ENCODE measurements around the gene HSPA14. TPM values are rescaled to one million over a fixed set of nuclear protein-coding genes. Genes with fewer than 3 reads are reported as not detected.

HSPA14 gene
- total RNA-seq, 6 donors from 2014 or later = 4.3 to 14.7 (median 9.4) TPM

GRCh38 chr10:14822879-14823755 is 15.0 kb upstream of the HSPA14 start:
- H3K36me3 ChIP-seq = no peaks in the 10 kb centered on the region
- ATAC-seq (ENCODE audit: low FRiP score in 2 of 2) (peak in 1 of 2 donors; percentile 68), DNase-seq (no peak)
- TF ChIP-seq CTCF (IDR thresholded peaks at IDR 0.05) (peak in 5 of 6 experiments; percentile 28 to 53 (median 46)), EP300 (IDR thresholded peaks at IDR 0.05) (no peak), POLR2AphosphoS5 (IDR thresholded peaks at IDR 0.05) (no peak), POLR2A (IDR thresholded peaks at IDR 0.05) (no peak)
- H3K9me3 ChIP-seq = no peaks in the 10 kb centered on the region
- no peak overlapping the region for H3K27ac ChIP-seq
- H3K4me1 ChIP-seq = no peaks in the 10 kb centered on the region
- WGBS, 2 donors = 29 to 41% methylated on average over 3 of the region's 3 CpGs
- no peak overlapping the region for H3K4me3 ChIP-seq
- no peaks in the 10 kb centered on the region for H3K27me3 ChIP-seq

- no peaks in the 10 kb centered on the region for H3K4me1 ChIP-seq
- H3K9me3 ChIP-seq = no peaks in the 10 kb centered on the region
- H3K27ac ChIP-seq = no peak overlapping the region
- no peak for ATAC-seq (ENCODE audit: low FRiP score in 2 of 2)
- DNase-seq = no peak
- no peak overlapping the region for H3K4me3 ChIP-seq
- no peaks in the 10 kb centered on the region for H3K27me3 ChIP-seq
- TF ChIP-seq CTCF (IDR thresholded peaks at IDR 0.05) (no peak), POLR2A (IDR thresholded peaks at IDR 0.05) (no peak), POLR2AphosphoS5 (IDR thresholded peaks at IDR 0.05) (no peak), EP300 (IDR thresholded peaks at IDR 0.05) (no peak)
- 78 to 87% methylated on average over 3 of the region's 3 CpGs for WGBS, 2 donors
- H3K36me3 ChIP-seq = no peaks in the 10 kb centered on the region
Observed at GRCh38 chr10:14823966-14824365, 14.1 kb upstream of the HSPA14 start.

GRCh38 chr10:14826076-14826829 is 11.9 kb upstream of the HSPA14 start:
- H3K9me3 ChIP-seq = no peaks in the 10 kb centered on the region
- TF ChIP-seq POLR2A (IDR thresholded peaks at IDR 0.05) (no peak), EP300 (IDR thresholded peaks at IDR 0.05) (no peak), CTCF (IDR thresholded peaks at IDR 0.05) (no peak), POLR2AphosphoS5 (IDR thresholded peaks at IDR 0.05) (no peak)
- H3K4me3 ChIP-seq = no peak overlapping the region
- H3K27me3 ChIP-seq = no peaks in the 10 kb centered on the region
- ATAC-seq (ENCODE audit: low FRiP score in 2 of 2) (no peak), DNase-seq (no peak)
- H3K36me3 ChIP-seq = no peaks in the 10 kb centered on the region
- H3K27ac ChIP-seq = peak overlapping the region in 1 of 4 donors; percentile 11
- H3K4me1 ChIP-seq = no peaks in the 10 kb centered on the region
- WGBS, 2 donors = 46 to 75% methylated on average over 1 of the region's 1 CpG

GRCh38 chr10:14833106-14833505 is 5.0 kb upstream of the HSPA14 start:
- TF ChIP-seq CTCF (IDR thresholded peaks at IDR 0.05) = no peak
- TF ChIP-seq POLR2A (IDR thresholded peaks at IDR 0.05) = no peak
- TF ChIP-seq POLR2AphosphoS5 (IDR thresholded peaks at IDR 0.05) = no peak
- no peak for TF ChIP-seq EP300 (IDR thresholded peaks at IDR 0.05)
- Histone ChIP-seq H3K4me1 (peaks cover 7 to 8% (median 7%) of the 10 kb centered on the region in 4 donors), H3K36me3 (no peaks in the 10 kb centered on the region), H3K27ac (no peak overlapping the region), H3K4me3 (no peak overlapping the region), H3K27me3 (no peaks in the 10 kb centered on the region), H3K9me3 (no peaks in the 10 kb centered on the region)
- DNase-seq = no peak
- no peak for ATAC-seq (ENCODE audit: low FRiP score in 2 of 2)
- WGBS, 2 donors = 81 to 85% methylated on average over 3 of the region's 3 CpGs

Measured in upper lobe of left lung (tissue), 6 donors.